IMR-90 (cell line): ENCODE data around the gene IFITM10. TPM values are rescaled to one million over a fixed set of nuclear protein-coding genes. Genes with fewer than 3 reads are reported as not detected.

Experiments used
- ATAC-seq: fragments of 200-7000 bp; cut with Tn5 transposase; 2 replicates; pipeline ENCODE4 v1.9.1; 2020; ENCODE audit warnings: low read depth, mild to moderate bottlenecking, moderate library complexity
- BruUV-seq: library from RNA; stranded (reverse); fragments of 400-500 nt; replicated peaks from 2 replicates; lab custom pipeline; 2021; lab: Mats Ljungman, UMichigan
- CTCF ChIA-PET: fragments of 300-600 bp; formaldehyde crosslinking; extraction: SDS; loops from one replicate; lab custom pipeline; 2021; ENCODE audit warnings: antibody characterized with exemption; lab: Yijun Ruan, JAX
- POLR2A ChIA-PET: fragments of 300-600 bp; sonication (Branson Sonifier 250); formaldehyde crosslinking; loops from one replicate; lab custom pipeline; 2022; ENCODE audit warnings: antibody characterized with exemption; ENCODE audit not compliant: unreplicated experiment; lab: Charles Lee
- DNase-seq: peaks from one replicate; pipeline ENCODE4 v3.0.0; 2013
- H2AFZ ChIP-seq: replicated peaks from 2 replicates; pipeline ENCODE3; 2013; ENCODE audit warnings: low read length, mild to moderate bottlenecking; ENCODE audit not compliant: poor library complexity
- H2AK5ac ChIP-seq: 2 replicates; pipeline ENCODE4 v1.6.1; 2013; ENCODE audit warnings: low read depth, low read length, inconsistent platforms
- H2AK9ac ChIP-seq: replicated peaks from 2 replicates; pipeline ENCODE3; 2013; ENCODE audit warnings: mild to moderate bottlenecking, low read depth, low read length, moderate library complexity; ENCODE audit not compliant: poor library complexity
- H2BK120ac ChIP-seq: 2 replicates; pipeline ENCODE4 v1.6.1; 2013; ENCODE audit warnings: low read depth, low read length, inconsistent platforms
- H2BK15ac ChIP-seq: 3 replicates; pipeline ENCODE4 v1.6.1; 2013; ENCODE audit warnings: low read depth, low read length, inconsistent platforms
- H2BK20ac ChIP-seq: 2 replicates; pipeline ENCODE4 v1.6.1; 2013; ENCODE audit warnings: low read depth, mild to moderate bottlenecking, inconsistent platforms, low read length, moderate library complexity
- H2BK5ac ChIP-seq: 2 replicates; pipeline ENCODE4 v1.6.1; 2013; ENCODE audit warnings: mild to moderate bottlenecking, low read depth, low read length, inconsistent platforms; ENCODE audit not compliant: poor library complexity, severe bottlenecking
- H3K14ac ChIP-seq: replicated peaks from 2 replicates; pipeline ENCODE4 v1.6.1; 2013; ENCODE audit warnings: low read depth, low read length, inconsistent platforms
- H3K18ac ChIP-seq: 2 replicates; pipeline ENCODE4 v1.6.1; 2013; ENCODE audit warnings: low read depth, low read length, control low read depth
- H3K23ac ChIP-seq: 2 replicates; pipeline ENCODE4 v1.6.1; 2013; ENCODE audit warnings: low read depth, low read length, inconsistent platforms
- H3K27ac ChIP-seq: 2 replicates; pipeline ENCODE4 v1.5.1; 2013; ENCODE audit warnings: mild to moderate bottlenecking, control low read depth, low read length; ENCODE audit not compliant: insufficient read depth
- H3K27me3 ChIP-seq: 2 replicates; pipeline ENCODE4 v1.6.1; 2013; ENCODE audit warnings: low read length; ENCODE audit not compliant: control insufficient read depth, insufficient read depth
- H3K36me3 ChIP-seq: 2 replicates; pipeline ENCODE4 v1.6.1; 2013; ENCODE audit warnings: low read length, mixed read lengths; ENCODE audit not compliant: control insufficient read depth, insufficient read depth
- H3K4ac ChIP-seq: 2 replicates; pipeline ENCODE4 v1.6.1; 2013; ENCODE audit warnings: low read depth, low read length, inconsistent platforms
- H3K4me1 ChIP-seq: 2 replicates; pipeline ENCODE4 v1.6.1; 2013; ENCODE audit warnings: low read length, mixed read lengths; ENCODE audit not compliant: control insufficient read depth, insufficient read depth
- H3K4me2 ChIP-seq: 2 replicates; pipeline ENCODE4 v1.6.1; 2013; ENCODE audit warnings: low read depth, mild to moderate bottlenecking, control low read depth, low read length, moderate library complexity
- H3K4me3 ChIP-seq: 2 replicates; pipeline ENCODE4 v1.5.1; 2013; ENCODE audit warnings: low read depth, mild to moderate bottlenecking, control low read depth, low read length, moderate library complexity; ENCODE audit not compliant: insufficient read depth
- H3K56ac ChIP-seq: 2 replicates; pipeline ENCODE4 v1.6.1; 2013; ENCODE audit warnings: low read length, inconsistent platforms; ENCODE audit not compliant: insufficient read depth; ENCODE audit errors: extremely low read depth
- H3K79me1 ChIP-seq, 2 experiments: 2 replicates each; pipeline ENCODE4 v1.6.1; 2013; ENCODE audit warnings: low read length in 2 of 2, inconsistent platforms in 1 of 2, low read depth in 1 of 2
- H3K9ac ChIP-seq: 2 replicates; pipeline ENCODE4 v1.6.1; 2013; ENCODE audit warnings: low read depth, low read length, control low read depth
- H3K9me1 ChIP-seq: 2 replicates; pipeline ENCODE4 v1.6.1; 2013; ENCODE audit warnings: low read length, inconsistent platforms; ENCODE audit not compliant: insufficient read depth
- H3K9me3 ChIP-seq: 2 replicates; pipeline ENCODE4 v1.6.1; 2013; ENCODE audit warnings: low read length; ENCODE audit not compliant: control insufficient read depth, insufficient read depth
- H4K20me1 ChIP-seq: 2 replicates; pipeline ENCODE4 v1.6.1; 2013; ENCODE audit warnings: low read length, inconsistent platforms; ENCODE audit not compliant: insufficient read depth
- H4K5ac ChIP-seq: 2 replicates; pipeline ENCODE4 v1.6.1; 2013; ENCODE audit warnings: mild to moderate bottlenecking, low read depth, low read length, control low read depth
- H4K8ac ChIP-seq, 2 experiments: 2 replicates each; pipeline ENCODE4 v1.6.1; 2013; ENCODE audit warnings: low read depth in 2 of 2, low read length in 2 of 2, control low read depth in 1 of 2, inconsistent platforms in 1 of 2
- H4K91ac ChIP-seq: 2 replicates; pipeline ENCODE4 v1.6.1; 2013; ENCODE audit warnings: low read depth, low read length, inconsistent platforms; ENCODE audit not compliant: insufficient read depth
- CHD1 ChIP-seq: IDR thresholded peaks from 2 replicates; pipeline ENCODE4 v1.6.1; 2012; ENCODE audit warnings: low read depth, low read length, improper control_type of control experiment
- CTCF ChIP-seq: conservative IDR thresholded peaks from 2 replicates; pipeline ENCODE4 v1.5.1; 2012; ENCODE audit warnings: mild to moderate bottlenecking, low read depth, low read length, improper control_type of control experiment
- POLR2A ChIP-seq: IDR thresholded peaks from 2 replicates; pipeline ENCODE4 v1.6.1; 2012; ENCODE audit warnings: mild to moderate bottlenecking, low read depth, low read length
- RCOR1 ChIP-seq: IDR thresholded peaks from 2 replicates; pipeline ENCODE4 v1.6.1; 2012; ENCODE audit warnings: mild to moderate bottlenecking, low read length, improper control_type of control experiment; ENCODE audit not compliant: insufficient replicate concordance
- WGBS, 2 experiments: methylation state at CpG; one replicate each; pipeline versions ENCODE4 v1.1.5 to v1.1.7; 2013; ENCODE audit warnings: missing lambda C conversion rate in 2 of 2; ENCODE audit not compliant: insufficient read length in 1 of 2; ENCODE audit errors: extremely low coverage in 2 of 2; 5-methylcytosine and 5-hydroxymethylcytosine counted together
- dilution Hi-C: fragments of 300-500 bp; cut with HindIII; formaldehyde crosslinking; loops from one replicate; pipeline ENCODE4 v1.14.3; 2018; ENCODE audit warnings: low sequenced_read_pairs; ENCODE audit not compliant: unreplicated experiment
- in situ Hi-C: fragments of 300-500 bp; cut with MboI; formaldehyde crosslinking; loops from 3 replicates; pipeline ENCODE4 v1.14.3; 2019; ENCODE audit warnings: low sequenced_read_pairs, inconsistent platforms, mixed read lengths
- intact Hi-C: fragments of 100-400 bp; cut with micrococcal nuclease; formaldehyde crosslinking; loops from 2 replicates; pipeline ENCODE4 v1.10.0; 2022
- polyA plus RNA-seq, 3 experiments: library from polyadenylated mRNA; depleted of rRNA; stranded (reverse); fragments of >200 nt; gene quantifications; 2 replicates each; pipeline ENCODE4 v1.2.3, GENCODE V29; 2012; ENCODE audit warnings: low replicate concordance in 1 of 3
- total RNA-seq: library from RNA; depleted of rRNA; stranded (reverse); fragments of >200 nt; gene quantifications from 2 replicates; pipeline ENCODE4 v1.2.3, GENCODE V29; 2012

The IFITM10 gene
- total and polyA plus RNA-seq, 2 of the 4 experiments (the other 2 are of a cell fraction): 0.15 to 0.18 TPM

- in situ Hi-C loops: no loop called here
- intact Hi-C loops: no loop called here
- H2AK5ac ChIP-seq: no peak overlapping the region
These were observed 5.5 kb upstream of the IFITM10 start for GRCh38 chr11:1755692-1756561.

More at GRCh38 chr11:1755692-1756561, 5.5 kb upstream of the IFITM10 start:
- no peak overlapping the region for H3K4me2 ChIP-seq
- no peak overlapping the region for H3K18ac ChIP-seq
- peaks cover 10% of the 10 kb centered on the region for H3K4me1 ChIP-seq
- no peak overlapping the region for H3K23ac ChIP-seq
- WGBS, 2 experiments: 82% methylated on average over 7 of the region's 16 CpGs; no CpG with 5 or more reads in 1 of the 2 experiments
- no peaks in the 10 kb centered on the region for H3K9me1 ChIP-seq
- H2AK9ac ChIP-seq: no peak overlapping the region
- H3K9me3 ChIP-seq: no peaks in the 10 kb centered on the region
- H2BK5ac ChIP-seq: no peak overlapping the region
- peaks cover 16% of the 10 kb centered on the region for H4K20me1 ChIP-seq
- no peak overlapping the region for H3K4ac ChIP-seq
- no peak overlapping the region for H4K5ac ChIP-seq
- ChIA-PET POLR2A (no interaction called here), CTCF (no interaction called here)
- no peak overlapping the region for H2BK120ac ChIP-seq
- DNase-seq: no peak
- H3K4me3 ChIP-seq: no peak overlapping the region
- H3K27me3 ChIP-seq: no peaks in the 10 kb centered on the region
- H2BK20ac ChIP-seq: no peak overlapping the region
- H3K27ac ChIP-seq: no peak overlapping the region
- no peak overlapping the region for H2BK15ac ChIP-seq
- peak overlapping the region; percentile 32 for H2AFZ ChIP-seq
- H4K8ac ChIP-seq: no peak overlapping the region
- H4K91ac ChIP-seq: no peak overlapping the region
- peaks cover 0 to 19% of the 10 kb centered on the region in 2 experiments; a peak in 2 of 4 replicates for H3K79me1 ChIP-seq
- ATAC-seq: no peak
- H3K14ac ChIP-seq: no peak overlapping the region
- BruUV-seq: no TSS peak
- TF ChIP-seq CHD1: no peak
- no peak for TF ChIP-seq CTCF
- TF ChIP-seq RCOR1: no peak
- no peak for TF ChIP-seq POLR2A
- H3K9ac ChIP-seq: no peak overlapping the region
- H3K36me3 ChIP-seq: peaks cover 44% of the 10 kb centered on the region; the same call in 1 of the 2 replicates
- dilution Hi-C loops: no loop called here
- no peak overlapping the region for H3K56ac ChIP-seq
